K562 (cell line): ENCODE data around the gene PLXDC1. TPM values are rescaled to one million over a fixed set of nuclear protein-coding genes. Genes with fewer than 3 reads are reported as not detected.

ENCODE experiments used
- ATAC-seq: fragments of 200-7000 bp; cut with Tn5 transposase; 3 replicates; pipeline ENCODE4 v1.9.1; 2020; ENCODE audit warnings: moderate library complexity
- BruUV-seq: library from RNA; stranded (reverse); fragments of 400-500 nt; replicated peaks from 2 replicates; lab custom pipeline; 2021; lab: Mats Ljungman, UMichigan
- CTCF ChIA-PET: fragments of 300-600 bp; formaldehyde crosslinking; extraction: SDS; loops from one replicate; lab custom pipeline; 2021; ENCODE audit warnings: low intra/inter-chr PET ratio; lab: Yijun Ruan, JAX
- POLR2A ChIA-PET: fragments of 300-600, 350-650 bp; sonication (Branson Sonifier 250); formaldehyde crosslinking; extraction: SDS; loops from one replicate; lab custom pipeline; 2021; ENCODE audit warnings: antibody characterized with exemption, inconsistent platforms; lab: Yijun Ruan, JAX
- DNase-seq, 4 experiments: peaks; one replicate each; pipeline versions ENCODE4 v3.0.0 to v3.0.0-alpha.2; 2011 to 2018; ENCODE audit warnings: low spot score in 3 of 4, mixed read lengths in 3 of 4; ENCODE audit errors: extremely low read depth in 1 of 4
- FAIRE-seq: peaks from 2 replicates; lab custom pipeline; 2011; peaks lifted over from hg19 to GRCh38; lab: Jason Lieb, UNC
- H2AFZ ChIP-seq: 2 replicates; pipeline ENCODE4 v1.6.0; 2011; ENCODE audit warnings: low read depth, low read length, control low read depth, inconsistent platforms
- H3K27ac ChIP-seq: fragments of 200-600 bp; 3 replicates; pipeline ENCODE4 v1.8.0; 2011; ENCODE audit warnings: low read depth, mild to moderate bottlenecking, control low read depth, inconsistent platforms, low read length, moderate library complexity, mixed read lengths; ENCODE audit errors: extremely low read depth
- H3K27me3 ChIP-seq, 2 experiments: fragments of 300-600 bp in 1 of 2; 2 replicates in 1 of 2; 3 replicates in 1 of 2; pipeline versions ENCODE4 v1.6.0 to v1.8.0; 2011; ENCODE audit warnings: inconsistent platforms in 2 of 2, low read length in 2 of 2, mild to moderate bottlenecking in 1 of 2, mixed read lengths in 1 of 2, moderate library complexity in 1 of 2; ENCODE audit not compliant: control insufficient read depth in 2 of 2, insufficient read depth in 2 of 2
- H3K36me3 ChIP-seq: fragments of 300-600 bp; 3 replicates; pipeline ENCODE4 v1.8.0; 2011; ENCODE audit warnings: mild to moderate bottlenecking, low read length, inconsistent platforms; ENCODE audit not compliant: control insufficient read depth, insufficient read depth
- H3K4me1 ChIP-seq, 2 experiments: fragments of 200-600 bp in 1 of 2; replicated peaks in 1 of 2; 2 replicates in 1 of 2; 3 replicates in 1 of 2; pipeline versions ENCODE4 v1.5.1 to v1.8.0; 2011; ENCODE audit warnings: inconsistent platforms in 2 of 2, low read length in 2 of 2, mild to moderate bottlenecking in 1 of 2, mixed read lengths in 1 of 2, moderate library complexity in 1 of 2; ENCODE audit not compliant: control insufficient read depth in 2 of 2, insufficient read depth in 2 of 2
- H3K4me2 ChIP-seq: 2 replicates; pipeline ENCODE4 v1.6.1; 2011; ENCODE audit warnings: low read length, control low read depth, inconsistent platforms, mixed read lengths; ENCODE audit not compliant: insufficient read depth
- H3K4me3 ChIP-seq: fragments of 200-600 bp; sonication (generic), shearing (Covaris generic); 2 replicates; pipeline ENCODE4 v1.5.1; 2016; ENCODE audit warnings: control low read depth, inconsistent platforms
- H3K79me2 ChIP-seq: fragments of 200-600 bp; 3 replicates; pipeline ENCODE4 v1.8.0; 2011; ENCODE audit warnings: low read length, inconsistent platforms; ENCODE audit not compliant: control insufficient read depth, insufficient read depth
- H3K9ac ChIP-seq, 2 experiments: 2 replicates each; pipeline versions ENCODE4 v1.6.0 to v1.6.1; 2011; ENCODE audit warnings: low read depth in 2 of 2, low read length in 2 of 2, control low read depth in 1 of 2, inconsistent platforms in 1 of 2, mild to moderate bottlenecking in 1 of 2, mixed read lengths in 1 of 2; ENCODE audit not compliant: insufficient read depth in 1 of 2
- H3K9me1 ChIP-seq: one replicate; pipeline ENCODE4 v1.6.0; 2011; ENCODE audit warnings: inconsistent platforms, mild to moderate bottlenecking, low read length, moderate library complexity; ENCODE audit not compliant: control insufficient read depth, insufficient read depth
- H3K9me3 ChIP-seq: replicated peaks from 2 replicates; pipeline ENCODE4 v1.5.1; 2011; ENCODE audit warnings: low read depth, low read length, inconsistent platforms; ENCODE audit not compliant: control insufficient read depth, insufficient read depth
- H4K20me1 ChIP-seq: replicated peaks from 2 replicates; pipeline ENCODE4 v1.6.1; 2011; ENCODE audit warnings: low read length, inconsistent platforms, mixed read lengths; ENCODE audit not compliant: control insufficient read depth, insufficient read depth
- ARNT ChIP-seq, 2 experiments: fragments of 450-650 bp; IDR thresholded peaks; 2 replicates each; pipeline ENCODE4 v1.6.1; 2016; ENCODE audit warnings: mild to moderate bottlenecking in 1 of 2
- BCOR ChIP-seq: fragments of 450-650 bp; IDR thresholded peaks from 2 replicates; pipeline ENCODE4 v1.6.1; 2016
- E2F4 ChIP-seq: sonication (generic); formaldehyde crosslinking; IDR thresholded peaks from 2 replicates; pipeline ENCODE4 v1.8.0; 2022; ENCODE audit warnings: mild to moderate bottlenecking, low read depth, missing genetic modification reagents
- GTF3C2 ChIP-seq: IDR thresholded peaks from 3 replicates; pipeline ENCODE4 v1.6.1; 2011; ENCODE audit warnings: borderline replicate concordance, mild to moderate bottlenecking, moderate library complexity; ENCODE audit not compliant: insufficient read length; ENCODE audit errors: extremely low read depth
- HLTF ChIP-seq: fragments of 450-650 bp; IDR thresholded peaks from 2 replicates; pipeline ENCODE4 v1.6.1; 2016
- KDM1A ChIP-seq, 2 experiments: fragments of 450-650 bp; IDR thresholded peaks; 2 replicates each; pipeline ENCODE4 v1.6.1; 2016; ENCODE audit warnings: mild to moderate bottlenecking in 2 of 2
- MBD2 ChIP-seq: sonication (generic); IDR thresholded peaks from 2 replicates; pipeline ENCODE4 v1.6.1; 2016; ENCODE audit warnings: low read depth, borderline replicate concordance
- MEF2D ChIP-seq: conservative IDR thresholded peaks from 2 replicates; pipeline ENCODE4 v1.6.1; 2016; ENCODE audit warnings: low read depth, missing genetic modification characterization, missing compliant biosample characterization
- MYNN ChIP-seq, 2 experiments: sonication (generic); formaldehyde crosslinking in 1 of 2; IDR thresholded peaks; 2 replicates each; pipeline versions ENCODE4 v1.5.0 to v1.6.1; 2016 to 2020; ENCODE audit warnings: antibody characterized with exemption in 1 of 2, missing genetic modification reagents in 1 of 2
- RBM25 ChIP-seq: fragments of 200-400 bp; formaldehyde crosslinking; IDR thresholded peaks from 2 replicates; pipeline ENCODE4 v1.6.1; 2018; ENCODE audit warnings: low read length, low read depth, moderate library complexity; ENCODE audit not compliant: severe bottlenecking
- RCOR1 ChIP-seq, 2 experiments: IDR thresholded peaks; 2 replicates each; pipeline ENCODE4 v1.6.1; 2012; ENCODE audit warnings: low read depth in 2 of 2, low read length in 2 of 2, borderline replicate concordance in 1 of 2, improper control_type of control experiment in 1 of 2
- RFX7 ChIP-seq: fragments of 250-450 bp; sonication (Bioruptor Pico); IDR thresholded peaks from 2 replicates; pipeline ENCODE4 v1.5.1; 2021; ENCODE audit warnings: mild to moderate bottlenecking
- ZNF584 ChIP-seq: fragments of 200-800 bp; sonication (Bioruptor generic); IDR thresholded peaks from 2 replicates; pipeline ENCODE4 v1.6.1; 2016; ENCODE audit warnings: low read depth, mild to moderate bottlenecking, missing genetic modification characterization, missing compliant biosample characterization
- ZNF589 ChIP-seq: fragments of 200-800 bp; sonication (Bioruptor generic); IDR thresholded peaks from 2 replicates; pipeline ENCODE4 v1.6.1; 2016; ENCODE audit warnings: low read depth, missing genetic modification characterization, missing compliant biosample characterization
- WGBS: fragments of 100-300 bp; shearing (Covaris generic); methylation state at CpG from one replicate; pipeline ENCODE4 v1.1.6; 2016; ENCODE audit warnings: low coverage, mixed read lengths; ENCODE audit not compliant: insufficient coverage; ENCODE audit errors: missing lambda C conversion rate; 5-methylcytosine and 5-hydroxymethylcytosine counted together
- in situ Hi-C: fragments of 300-500 bp; cut with MboI; formaldehyde crosslinking; loops from 4 replicates; pipeline ENCODE4 v1.15.0; 2018; ENCODE audit warnings: inconsistent platforms, mixed read lengths
- intact Hi-C: fragments of 100-400 bp; cut with micrococcal nuclease; formaldehyde crosslinking; loops from 2 replicates; pipeline ENCODE4 v1.14.2; 2022
- polyA plus RNA-seq, 8 experiments: library from polyadenylated mRNA; depleted of rRNA in 4 of 8; stranded (reverse) in 5 of 8; unstranded in 3 of 8; fragments of >200 nt; fragmentation: Nextera tagmentation in 2 of 8; fragmentation: Illumina TruSeq in 1 of 8; extraction: Ambion mirVana in 2 of 8; extraction: Trizol in 1 of 8; gene quantifications; 2 replicates each; pipeline versions ENCODE4 v1.2.1 to v1.2.3, GENCODE V29; 2011 to 2014; ENCODE audit warnings: inconsistent platforms in 1 of 8, missing spikeins in 1 of 8
- total RNA-seq, 7 experiments: library from RNA; depleted of rRNA in 6 of 7; stranded (reverse); fragments of >200 nt in 6 of 7; fragmentation: Illumina TruSeq in 2 of 7; extraction: Trizol in 2 of 7; gene quantifications; 2 replicates each; pipeline versions ENCODE4 v1.2.1 to v1.2.3, GENCODE V29; 2011 to 2021; ENCODE audit warnings: low replicate concordance in 1 of 7

The PLXDC1 gene
- total and polyA plus RNA-seq, 9 of the 15 experiments (the other 6 are each of a cell fraction or from before 2014, with no cell fraction given), result not detected

GRCh38 chr17:39113871-39114270 lies 37.6 kb downstream of the PLXDC1 start:
- ChIA-PET POLR2A (interaction anchor here (0.8 to 1.3 kb wide), 3 partner anchors 11 to 29 kb away, joined by 3 read pairs; no protein-coding TSS in a partner anchor), CTCF (no interaction called here)
- Histone ChIP-seq H3K9me1 (no peaks in the 10 kb centered on the region), H2AFZ (no peak overlapping the region), H3K27me3 (peaks cover 33 to 75% of the 10 kb centered on the region in 2 experiments), H3K36me3 (no peaks in the 10 kb centered on the region), H3K9ac (no peak overlapping the region), H3K4me1 (peaks cover 6 to 15% of the 10 kb centered on the region in 2 experiments; a peak in 4 of 5 replicates), H3K27ac (no peak overlapping the region), H4K20me1 (no peaks in the 10 kb centered on the region), H3K79me2 (no peaks in the 10 kb centered on the region), H3K9me3 (no peaks in the 10 kb centered on the region), H3K4me3 (no peak overlapping the region), H3K4me2 (no peak overlapping the region)
- no peak for TF ChIP-seq MYNN (IDR thresholded peaks at IDR 0.05)
- TF ChIP-seq MYNN (CRISPR knock-in tag; IDR thresholded peaks at IDR 0.05), result no peak
- TF ChIP-seq E2F4, result no peak
- no peak for TF ChIP-seq ZNF584
- TF ChIP-seq RBM25, result peak; percentile 81
- TF ChIP-seq MBD2, result no peak
- TF ChIP-seq RCOR1 (IDR thresholded peaks at IDR 0.05; ENCODE audit: borderline replicate concordance in 1 of 2, low read depth in 2 of 2, low read length in 2 of 2), result peak in 1 of 2 experiments; percentile 49; a peak in 1 of 4 replicates
- no peak for TF ChIP-seq ARNT (IDR thresholded peaks at IDR 0.05)
- TF ChIP-seq MEF2D (tag), result no peak
- no peak for TF ChIP-seq RFX7 (CRISPR knock-in tag)
- TF ChIP-seq KDM1A (IDR thresholded peaks at IDR 0.05), result peak in 1 of 2 experiments; percentile 33; a peak in 1 of 4 replicates
- no peak for TF ChIP-seq GTF3C2
- peak; percentile 53; the same call in 1 of the 2 replicates for TF ChIP-seq BCOR
- TF ChIP-seq ZNF589, result no peak
- TF ChIP-seq HLTF, result peak; percentile 78; the same call in 1 of the 2 replicates
- DNase-seq (no peak), ATAC-seq (no peak), FAIRE-seq (no peak)
- in situ Hi-C loops (no loop called here), intact Hi-C loops (no loop called here)
- no TSS peak for BruUV-seq
- 25% methylated on average over 2 of the region's 2 CpGs for WGBS
